OCI-LY3 (cell line): ENCODE data around the gene NOP56.

Experiments used
- CTCF ChIP-seq: fragments of 200-600, 300-600 bp; sonication (generic); IDR thresholded peaks from 2 replicates; pipeline ENCODE4 v1.5.1; 2014; ENCODE audit warnings: antibody characterized with exemption, low read length, low read depth
- EZH2phosphoT487 ChIP-seq: fragments of 200-600 bp; shearing (Covaris generic); IDR thresholded peaks from 2 replicates; pipeline ENCODE4 v1.6.1; 2018; ENCODE audit warnings: antibody characterized with exemption, mixed run types, low read depth

GRCh38 chr20:2640899-2641298, 11.5 kb upstream of the NOP56 start:
- TF ChIP-seq CTCF (no peak), EZH2phosphoT487 (no peak)
